Hematopoietic multipotent progenitor cell treated with erythropoietin and hydrocortisone succinate and interleukin-3 and kit ligand, for 4 days (in vitro differentiated cells): Measurements from ENCODE around the gene PRODH2.
A peak's percentile ranks its signal among the peaks of the same experiment; 100 is the strongest.
"Not testable (repeated sequence)": the region's sequence is repeated elsewhere in the genome, so short reads cannot be mapped to it uniquely, and the experiment has no call there.

Experiments used
- DNase-seq: peaks from one replicate; pipeline ENCODE4 v3.0.0-alpha.2; 2015

The PRODH2 gene

DNA sequence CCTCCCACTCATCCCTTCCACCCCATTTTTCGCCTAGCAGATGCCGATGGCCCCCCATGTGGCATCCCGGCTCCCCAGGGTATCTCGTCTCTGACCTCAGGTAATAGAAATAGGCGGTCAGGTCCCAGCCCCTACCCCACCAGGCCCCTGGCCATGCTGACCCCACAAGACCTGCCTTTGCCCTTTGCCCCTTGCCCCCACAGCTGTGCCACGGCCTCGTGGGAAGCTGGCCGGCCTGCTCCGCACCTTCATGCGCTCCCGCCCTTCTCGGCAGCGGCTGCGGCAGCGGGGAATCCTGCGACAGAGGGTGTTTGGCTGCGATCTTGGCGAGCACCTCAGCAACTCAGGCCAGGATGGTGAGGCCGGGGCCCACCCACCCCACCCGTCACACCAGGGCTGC, 31.9 kb downstream of the PRODH2 start:
- DNase-seq: no peak

DNA sequence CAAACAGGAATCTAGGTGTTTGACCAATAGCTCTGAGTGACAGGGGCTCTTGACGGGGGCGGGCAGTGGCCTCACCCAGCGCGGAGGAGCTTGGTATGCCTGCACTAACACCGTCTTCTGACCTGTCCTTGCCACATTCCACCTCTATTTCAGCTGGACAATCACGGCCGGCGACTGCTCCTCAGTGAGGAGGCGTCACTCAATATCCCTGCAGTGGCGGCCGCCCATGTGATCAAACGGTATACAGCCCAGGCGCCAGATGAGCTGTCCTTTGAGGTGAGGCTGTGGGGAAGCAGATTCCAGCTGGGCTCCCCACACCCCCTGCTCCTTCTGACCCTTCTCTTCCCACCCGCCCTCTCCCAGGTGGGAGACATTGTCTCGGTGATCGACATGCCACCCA, 32.6 kb downstream of the PRODH2 start:
- no peak for DNase-seq

DNA sequence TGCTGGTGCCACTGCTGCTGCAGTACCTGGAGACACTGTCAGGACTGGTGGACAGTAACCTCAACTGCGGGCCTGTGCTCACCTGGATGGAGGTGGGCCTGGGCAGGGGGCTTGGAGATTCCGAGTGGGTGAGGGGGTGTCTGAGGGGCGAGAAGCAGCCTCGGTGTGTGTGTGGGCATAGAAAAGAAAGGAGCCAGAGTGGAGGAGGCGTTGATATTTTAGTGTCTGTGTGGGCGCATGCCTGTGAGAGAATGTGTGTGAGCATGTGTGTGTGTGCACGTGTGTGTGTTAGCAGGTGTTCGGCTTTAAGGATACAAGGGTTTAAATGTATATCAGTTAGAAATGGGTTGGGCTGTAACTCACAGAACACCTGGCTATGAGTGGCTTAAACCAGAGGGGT, 33.6 kb downstream of the PRODH2 start:
- no peak for DNase-seq

DNA sequence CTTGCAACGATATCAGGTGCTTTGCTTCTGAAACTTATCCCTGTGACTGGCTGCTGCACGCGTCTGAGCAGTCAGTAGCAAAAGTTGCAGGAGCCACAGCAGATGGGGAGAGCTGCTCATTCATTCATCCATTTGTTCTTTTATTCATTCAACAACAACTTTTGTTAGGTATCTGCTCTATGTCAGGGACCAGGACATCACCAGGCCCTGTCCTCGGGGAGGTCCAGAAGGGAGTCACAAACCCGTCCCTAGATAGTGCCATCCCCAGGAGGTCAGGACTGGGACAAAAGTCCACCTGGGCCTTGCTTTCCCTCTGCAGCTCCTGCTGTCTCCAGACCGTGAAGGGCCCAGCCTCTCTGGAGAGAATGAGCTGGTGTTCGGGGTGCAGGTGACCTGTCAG, 34.7 kb downstream of the PRODH2 start:
- DNase-seq: no peak

DNA sequence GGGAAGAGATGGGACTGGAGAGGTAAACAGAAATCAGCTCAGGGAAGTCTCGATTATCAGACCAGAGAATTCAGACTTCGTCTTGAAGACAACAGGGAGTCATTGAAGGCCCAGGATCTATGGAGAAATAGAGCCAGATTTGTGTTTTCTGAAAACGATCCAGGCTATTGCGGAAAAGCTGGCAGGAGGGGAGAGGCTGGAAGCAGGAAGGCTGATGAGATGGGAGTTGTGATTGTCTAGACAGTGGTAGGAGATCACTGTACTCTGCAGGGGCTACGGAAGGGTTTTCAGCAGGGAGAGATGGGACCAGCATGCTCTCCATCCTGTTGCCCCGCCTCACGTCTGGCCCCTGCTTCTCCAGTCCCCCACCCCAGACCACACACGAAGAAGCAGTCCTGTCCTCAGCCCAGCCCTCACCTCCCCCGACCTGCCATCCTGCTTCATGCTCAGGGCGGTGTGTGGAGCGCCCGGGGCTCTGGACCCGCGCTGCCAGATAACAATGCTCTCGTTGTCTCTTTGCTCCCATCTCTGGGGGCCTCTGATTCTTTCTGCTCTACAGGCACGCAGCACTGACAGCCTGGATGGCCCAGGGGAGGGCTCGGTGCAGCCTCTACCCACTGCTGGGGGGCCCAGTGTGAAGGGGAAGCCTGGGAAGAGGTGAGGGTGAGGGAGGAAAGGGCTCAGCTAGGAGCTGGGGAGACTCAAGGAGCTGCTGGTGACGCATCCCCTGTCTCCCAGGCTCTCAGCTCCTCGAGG, 35.4 kb downstream of the PRODH2 start:
- no peak for DNase-seq

DNA sequence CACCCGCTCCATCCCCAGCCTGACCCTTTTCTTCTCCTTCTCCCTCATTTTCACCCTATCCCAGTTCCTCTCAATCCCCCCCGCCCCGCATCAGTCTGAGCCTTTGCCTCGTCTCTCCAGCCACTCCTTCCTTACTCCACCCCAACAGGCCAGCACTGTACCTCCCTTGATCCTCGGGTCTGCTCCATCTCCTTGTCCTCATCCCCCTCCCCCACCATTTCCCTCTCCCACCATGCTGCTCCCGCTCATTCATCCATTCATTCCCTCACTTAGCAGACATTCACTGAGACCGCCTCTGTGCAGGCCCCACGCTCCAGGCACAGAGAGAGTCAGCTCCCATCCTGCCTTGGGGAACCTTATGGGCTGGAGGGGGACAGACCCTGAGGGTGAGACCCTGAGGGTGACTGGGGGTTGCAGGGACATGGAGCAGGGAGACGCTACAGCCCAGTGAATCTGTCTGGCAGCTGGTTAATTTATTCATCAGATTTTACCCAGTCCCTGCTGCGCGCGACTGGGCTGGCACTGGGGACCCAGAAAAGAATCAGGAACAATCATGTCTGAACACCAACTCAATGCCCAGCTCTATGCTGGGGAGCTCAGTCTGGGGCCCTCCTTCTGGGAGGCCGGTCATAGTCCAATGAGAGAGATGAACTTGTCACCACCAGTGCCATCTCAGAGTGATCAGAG, 36.4 kb downstream of the PRODH2 start:
- DNase-seq: no peak

GRCh38 chr19:35775298-35776101, 37.1 kb downstream of the PRODH2 start, which contains the start of gene ARHGAP33:
ARHGAP33 (plus strand) TSS chr19:35775564; CDS start chr19:35775659, 95 bp downstream.
- DNase-seq: peak; percentile 100

DNA sequence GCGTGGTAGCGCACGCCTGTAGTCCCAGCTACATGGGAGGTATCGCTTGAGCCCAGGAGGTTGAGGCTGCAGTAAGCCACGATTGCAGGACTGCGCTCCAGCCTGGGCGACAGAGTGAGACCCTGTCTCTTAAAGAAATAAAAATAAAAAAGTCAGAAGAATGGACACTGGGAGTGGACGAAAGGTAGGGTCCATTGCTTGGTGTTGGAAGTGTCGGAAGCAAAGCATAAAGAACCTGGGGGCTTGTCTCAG, 37.7 kb downstream of the PRODH2 start:
- DNase-seq: no peak

GRCh38 chr19:35774274-35775045, 38.2 kb downstream of the PRODH2 start:
- DNase-seq: no peak

GRCh38 chr19:35773020-35773806, 39.4 kb downstream of the PRODH2 start:
- DNase-seq: no peak

GRCh38 chr19:35772362-35772761, 40.3 kb downstream of the PRODH2 start:
- DNase-seq: not testable (repeated sequence)

DNA sequence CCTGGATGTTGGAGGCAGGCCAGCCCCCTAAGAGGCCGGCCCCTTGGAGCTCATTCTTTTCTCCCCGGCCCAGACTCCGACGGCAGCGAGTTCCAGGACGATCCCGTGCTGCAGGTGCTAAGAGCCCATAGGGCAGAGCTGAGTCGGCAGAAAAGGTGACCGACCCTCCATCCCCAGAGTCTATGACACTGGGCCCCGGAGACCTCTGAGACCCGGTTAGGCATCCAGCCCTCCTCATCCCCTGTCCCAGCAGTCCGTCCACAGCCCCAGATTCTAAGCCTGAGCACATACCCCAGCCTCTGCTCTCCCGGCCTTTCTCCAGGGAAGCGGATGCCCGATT, 44.6 kb downstream of the PRODH2 start:
- DNase-seq: no peak

- DNase-seq: no peak
Observed at GRCh38 chr19:35767288-35768081, 45.2 kb downstream of the PRODH2 start.

- no peak for DNase-seq
Observed at GRCh38 chr19:35766571-35767104, 46.0 kb downstream of the PRODH2 start.

DNA sequence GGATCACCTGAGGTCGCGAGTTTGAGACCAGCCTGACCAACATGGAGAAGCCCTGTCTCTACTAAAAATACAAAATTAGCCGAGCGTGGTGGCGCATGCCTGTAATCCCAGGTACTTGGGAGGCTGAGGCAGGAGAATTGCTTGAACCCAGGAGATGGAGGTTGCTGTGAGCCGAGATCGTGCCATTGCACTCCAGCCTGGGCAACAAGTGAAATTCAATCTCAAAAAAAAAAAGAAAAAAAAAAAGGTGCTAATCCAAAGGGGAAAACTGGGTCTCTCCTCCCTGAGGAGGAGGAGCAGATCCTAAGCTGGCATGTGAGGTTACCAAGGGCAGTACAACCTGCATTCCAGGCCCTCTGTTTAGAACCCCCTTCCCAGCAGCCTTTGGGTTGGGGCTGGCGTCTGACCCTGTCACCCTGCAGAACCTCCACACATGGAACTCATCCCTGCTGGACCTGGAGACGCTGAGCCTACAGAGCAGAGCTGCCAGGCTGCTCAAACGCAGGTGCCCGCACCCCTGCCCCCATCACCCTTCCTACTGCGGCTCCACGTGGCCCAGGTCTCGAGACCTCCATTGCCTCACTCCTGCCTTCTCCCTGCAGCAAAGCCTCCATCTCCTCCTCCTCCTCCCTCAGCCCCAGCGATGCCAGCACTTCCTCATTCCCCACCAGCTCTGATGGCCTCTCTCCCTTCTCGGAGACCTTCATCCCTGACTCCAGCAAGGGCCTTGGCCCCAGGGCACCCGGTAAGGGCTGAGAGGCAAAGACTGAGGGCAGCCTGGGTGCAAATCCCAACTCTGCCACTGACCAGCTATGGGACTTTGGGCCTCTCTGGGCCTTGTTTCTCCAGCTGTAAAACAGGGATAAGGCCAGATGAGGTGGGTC, 48.0 kb downstream of the PRODH2 start:
- DNase-seq: no peak

GRCh38 chr19:35760711-35761349, 51.8 kb downstream of the PRODH2 start:
- DNase-seq: no peak

GRCh38 chr19:35759697-35760096, 52.9 kb downstream of the PRODH2 start:
- no peak for DNase-seq

GRCh38 chr19:35757749-35758608, 54.7 kb downstream of the PRODH2 start, which contains the start of gene PROSER3:
PROSER3 (plus strand) TSS chr19:35758176; CDS start chr19:35758216, 40 bp downstream.
- peak; percentile 100 for DNase-seq
